Stimulated activated CD8-positive, alpha-beta memory T cell treated with anti-CD3 and anti-CD28 coated beads, Interleukin-15, amount 100 ng/mL, for 1 hour (primary cell): ENCODE measurements around the gene DPP4.

ENCODE experiments used
- DNase-seq: peaks from one replicate; pipeline ENCODE4 v3.0.0-alpha.2; 2020; ENCODE audit warnings: low read depth

Gene DPP4

DNA sequence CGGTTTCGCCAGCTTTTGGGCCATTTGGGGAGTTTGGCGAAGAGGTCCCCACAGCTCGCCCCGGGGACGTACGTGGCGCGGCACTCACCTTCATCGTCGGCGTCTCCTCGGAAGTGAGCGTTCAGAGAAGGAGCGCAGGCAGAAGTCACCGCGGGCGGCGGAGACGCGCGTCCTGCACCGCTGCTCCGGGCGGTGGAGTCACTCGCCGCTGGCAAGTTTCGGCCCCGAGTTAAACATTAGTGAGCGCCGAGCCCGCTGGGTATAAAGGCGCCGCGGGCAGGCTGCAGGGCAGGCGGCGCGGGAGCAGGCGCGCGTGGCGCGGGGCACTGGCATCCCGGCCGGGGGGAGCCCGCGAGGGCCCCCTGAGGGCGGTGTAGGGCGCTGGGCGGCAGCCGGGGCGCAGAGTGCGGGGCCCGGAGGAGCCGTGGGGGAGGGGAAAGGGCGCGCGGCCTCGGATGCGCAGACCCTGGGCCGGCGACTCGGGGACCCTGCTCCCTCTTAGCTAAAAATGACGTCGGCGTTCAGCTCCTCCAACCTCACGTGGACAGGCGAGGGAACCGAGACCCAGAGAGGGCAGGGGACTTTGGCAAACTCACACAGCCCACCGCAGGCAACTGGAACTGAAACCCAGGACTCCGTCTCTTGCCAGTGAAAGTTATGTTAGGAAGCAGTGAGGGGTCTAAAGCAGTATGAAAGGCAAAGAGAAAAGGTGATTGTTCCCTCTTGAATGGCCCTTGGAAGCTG is at the start of gene DPP4:
Gene DPP4, minus strand, starts transcription at position 328 of the 744 bp plus-strand sequence. Its CDS starts 234 bp downstream, at position 94.
- DNase-seq: peak; percentile 20

- DNase-seq: no peak
Observed at GRCh38 chr2:162118166-162119031, 44.4 kb upstream of the DPP4 start.

GRCh38 chr2:162116352-162116751 is 42.3 kb upstream of the DPP4 start:
- no peak for DNase-seq

DNA sequence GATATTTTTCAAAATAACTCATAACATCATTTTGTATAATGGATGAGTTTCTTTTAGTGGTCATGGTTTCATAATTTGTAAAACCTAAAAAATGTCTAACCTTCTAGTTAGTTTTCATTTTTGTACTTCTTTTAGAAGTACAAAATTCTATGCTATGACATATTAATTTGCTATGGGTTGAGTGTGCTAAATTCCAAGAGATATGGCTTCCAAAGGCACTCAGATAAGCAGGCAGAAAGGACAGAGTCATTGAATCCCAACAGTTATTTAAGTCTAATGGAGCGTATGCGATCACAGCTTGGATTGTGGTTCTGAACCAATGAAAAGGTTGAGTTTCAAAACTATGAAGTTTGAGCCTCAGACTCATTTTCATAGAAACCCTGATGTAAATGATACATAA is 41.1 kb upstream of the DPP4 start:
- no peak for DNase-seq

DNA sequence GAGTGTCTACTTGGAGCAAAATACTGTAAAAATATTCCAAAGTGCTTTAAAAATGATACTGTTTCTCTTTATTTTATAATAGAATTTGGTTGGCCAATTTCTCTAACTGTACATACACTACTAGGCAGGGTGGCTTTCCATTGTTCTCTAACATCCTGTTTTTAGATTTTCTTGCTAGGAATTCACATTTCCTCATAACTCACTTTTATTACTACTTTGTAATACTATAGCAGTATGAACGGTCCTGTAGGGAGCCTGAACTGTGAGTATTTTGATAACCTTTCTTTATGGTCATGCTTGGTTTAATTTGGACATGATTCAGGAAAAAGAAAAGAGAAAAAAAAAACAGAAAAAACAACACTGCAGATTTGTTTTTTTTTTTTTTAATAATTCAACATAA is 40.3 kb upstream of the DPP4 start:
- DNase-seq: no peak

GRCh38 chr2:162113776-162114168 is 39.8 kb upstream of the DPP4 start:
- no peak for DNase-seq

DNA sequence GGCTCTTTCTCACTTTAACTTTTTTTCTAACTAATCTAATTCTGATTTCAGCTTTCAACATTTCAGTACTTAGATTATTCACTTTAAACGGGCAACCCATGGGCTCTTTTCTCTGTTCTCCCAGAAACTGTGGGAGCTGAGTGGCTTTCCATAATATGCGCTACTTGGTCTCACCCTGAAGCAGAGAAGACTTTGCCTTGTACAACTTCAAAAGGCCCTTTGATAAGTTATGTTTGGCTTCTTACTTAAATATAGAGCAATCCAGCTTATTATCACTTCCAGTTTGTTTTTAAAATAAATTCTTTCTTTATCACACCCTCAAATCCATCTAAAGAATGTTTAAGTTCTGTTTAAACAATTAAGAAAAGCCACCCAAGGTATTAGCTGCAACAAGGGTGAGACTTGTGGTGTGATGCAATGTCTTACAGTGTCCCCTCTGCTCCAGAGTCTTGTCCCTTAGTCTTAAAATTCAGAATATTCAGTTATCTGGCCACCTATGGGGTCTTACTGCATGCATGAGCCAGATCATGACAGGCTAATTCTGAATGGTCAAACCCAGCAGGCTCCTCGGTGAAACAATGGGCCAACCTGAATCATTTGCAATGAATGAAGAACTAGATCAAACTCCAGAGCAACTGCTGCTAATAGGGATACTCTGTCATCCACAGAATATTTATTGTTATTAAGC is 39.2 kb upstream of the DPP4 start:
- DNase-seq: no peak

- no peak for DNase-seq
Observed at GRCh38 chr2:162111958-162112850, 38.2 kb upstream of the DPP4 start.

DNA sequence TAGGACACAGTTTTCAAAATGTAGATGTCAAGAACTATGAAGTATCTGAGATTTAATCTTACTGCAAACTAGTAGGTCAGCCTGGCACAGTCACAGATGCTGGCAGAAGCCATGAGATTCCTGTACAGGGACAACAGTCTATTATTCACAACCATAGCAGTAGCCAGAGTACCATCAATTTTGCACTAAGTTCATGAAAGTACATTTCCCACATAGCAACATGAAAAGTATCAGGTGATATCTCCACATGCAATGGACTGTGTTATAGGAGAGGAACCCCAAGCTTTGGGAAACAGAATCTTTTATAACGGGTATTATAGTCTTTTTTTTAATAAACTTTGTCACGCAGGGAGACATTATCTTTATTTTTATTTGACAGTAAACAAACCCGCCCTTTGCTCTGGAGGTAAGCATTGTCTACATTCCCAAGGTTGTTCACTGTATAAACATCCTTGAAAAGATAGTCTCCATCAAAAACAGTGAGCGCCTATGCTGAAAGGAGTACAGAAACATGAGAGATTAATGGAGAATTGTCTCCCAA is 33.4 kb upstream of the DPP4 start:
- no peak for DNase-seq

GRCh38 chr2:162106746-162107145 is 32.7 kb upstream of the DPP4 start:
- no peak for DNase-seq

DNA sequence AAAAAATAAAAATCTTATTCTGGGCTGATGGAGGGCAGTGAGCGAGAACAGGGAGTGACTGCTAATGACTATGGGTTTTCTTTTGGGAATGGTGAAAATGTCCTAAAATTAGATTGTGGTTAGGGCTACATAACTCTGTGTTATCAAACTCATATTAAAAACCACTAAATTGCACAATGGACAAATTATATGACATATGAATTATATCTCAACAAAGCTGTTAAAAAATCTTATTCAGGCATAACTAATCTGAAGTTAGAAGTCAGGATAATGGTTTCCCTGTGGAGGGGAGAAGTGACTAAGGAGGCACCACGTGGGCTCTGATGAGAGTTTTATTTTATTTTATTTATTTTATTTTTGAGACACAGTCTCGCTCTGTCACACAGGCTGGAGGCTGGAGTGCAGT is 32.1 kb upstream of the DPP4 start:
- no peak for DNase-seq

- no peak for DNase-seq
Observed at GRCh38 chr2:162103443-162104009, 29.5 kb upstream of the DPP4 start.

DNA sequence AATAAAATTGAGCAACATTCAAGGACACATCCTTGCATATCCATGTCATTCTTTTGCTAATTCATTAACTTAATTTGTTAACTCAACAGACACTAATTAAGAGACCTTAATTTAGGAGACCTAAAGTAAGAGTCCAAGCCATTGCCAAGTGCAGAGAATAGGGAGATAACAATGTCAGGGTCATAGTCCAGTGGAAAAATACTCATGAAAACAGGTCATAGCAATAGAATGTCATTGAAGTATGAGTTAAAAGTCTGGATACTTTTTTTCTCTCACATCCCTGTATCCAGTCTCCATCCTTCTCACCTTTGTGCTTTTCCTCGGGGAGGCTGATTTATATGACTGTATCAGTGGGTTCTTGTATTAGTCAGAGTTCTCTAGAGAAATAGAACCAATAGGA is 26.6 kb upstream of the DPP4 start:
- no peak for DNase-seq

- no peak for DNase-seq
Observed at GRCh38 chr2:162099836-162100235, 25.8 kb upstream of the DPP4 start.

- DNase-seq: no peak
Observed at GRCh38 chr2:162092658-162093556, 18.9 kb upstream of the DPP4 start.

- no peak for DNase-seq
Observed at GRCh38 chr2:162092008-162092390, 18.0 kb upstream of the DPP4 start.

DNA sequence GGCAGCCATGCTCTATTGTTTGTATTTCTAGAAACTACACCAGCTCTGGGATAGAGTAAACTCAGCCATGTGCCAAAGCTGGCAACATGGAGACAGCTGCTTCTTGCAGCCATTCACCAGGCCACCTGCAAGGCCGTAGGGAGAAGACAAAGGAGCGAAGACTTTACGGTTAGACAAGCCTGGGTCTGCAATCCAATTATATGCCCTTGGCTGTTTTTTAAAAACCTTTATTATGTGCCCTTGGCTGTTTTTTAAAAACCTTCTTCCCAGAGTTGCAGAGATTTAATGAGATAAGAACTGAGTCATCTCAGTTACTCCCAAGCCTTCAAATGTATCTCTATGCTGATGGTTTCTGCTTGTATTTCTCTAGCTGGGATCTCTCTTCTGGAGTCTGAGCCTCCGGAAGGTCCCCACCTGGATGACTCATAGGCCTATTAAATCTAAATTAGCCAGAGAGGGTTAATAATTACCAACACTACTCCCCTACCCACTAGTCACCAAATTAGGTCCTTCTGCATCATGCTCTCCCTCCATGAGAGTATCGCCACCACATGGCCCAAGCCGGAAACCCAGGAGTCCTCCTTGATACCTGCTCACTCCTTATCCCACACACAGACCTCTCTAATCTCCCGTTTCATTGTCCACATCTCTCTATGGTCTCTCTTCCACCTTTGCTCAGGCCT is 17.5 kb upstream of the DPP4 start:
- DNase-seq: no peak

GRCh38 chr2:162090109-162090508 is 16.1 kb upstream of the DPP4 start:
- no peak for DNase-seq

DNA sequence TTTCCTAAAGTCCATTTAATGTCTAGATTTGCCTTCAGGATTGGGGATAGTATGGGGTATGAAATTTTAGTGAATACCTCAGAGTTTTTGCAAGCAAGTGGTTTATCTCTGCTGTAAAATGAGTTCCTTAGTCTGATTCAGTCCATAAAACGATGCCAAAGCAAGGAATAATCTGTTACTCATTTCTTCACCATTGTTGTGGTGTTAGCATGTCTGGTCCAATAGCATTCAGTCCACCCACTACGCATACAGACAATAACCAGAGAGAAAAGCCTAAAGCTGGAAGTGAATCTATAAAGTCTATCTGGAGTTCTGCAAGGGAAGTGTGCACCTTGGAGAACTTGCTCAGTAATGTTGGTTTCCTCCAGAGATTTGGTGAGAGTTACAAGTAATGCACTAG is 12.9 kb upstream of the DPP4 start:
- DNase-seq: no peak
